Caco-2 (cell line): ENCODE results near the gene SEC61B. TPM values are rescaled to one million over a fixed set of nuclear protein-coding genes. Genes with fewer than 3 reads are reported as not detected.

Experiments
- BruUV-seq: library from RNA; stranded (reverse); fragments of 400-500 nt; replicated peaks from 2 replicates; lab custom pipeline; 2021; lab: Mats Ljungman, UMichigan
- CTCF ChIA-PET: fragments of 300-600 bp; sonication (Branson Sonifier 250); formaldehyde crosslinking; loops from one replicate; lab custom pipeline; 2022; ENCODE audit warnings: antibody characterized with exemption; lab: Charles Lee
- POLR2A ChIA-PET: fragments of 300-600 bp; sonication (Branson Sonifier 250); formaldehyde crosslinking; loops from one replicate; lab custom pipeline; 2022; ENCODE audit warnings: antibody characterized with exemption; lab: Charles Lee
- DNase-seq, 2 experiments: peaks; one replicate each; pipeline versions ENCODE4 v3.0.0 to v3.0.0-alpha.2; 2020 to 2022
- H3K27me3 ChIP-seq: replicated peaks from 2 replicates; pipeline ENCODE4 v1.6.0; 2011; ENCODE audit warnings: low read length; ENCODE audit not compliant: control insufficient read depth, insufficient read depth
- H3K36me3 ChIP-seq: 2 replicates; pipeline ENCODE4 v1.5.1; 2011; ENCODE audit warnings: low read length; ENCODE audit not compliant: control insufficient read depth, insufficient read depth
- H3K4me1 ChIP-seq: fragments of 250-450 bp; sonication (Bioruptor Pico); 2 replicates; pipeline ENCODE4 v1.5.1; 2020; ENCODE audit warnings: mild to moderate bottlenecking
- H3K4me3 ChIP-seq: 2 replicates; pipeline ENCODE4 v1.5.1; 2011; ENCODE audit warnings: low read depth, mild to moderate bottlenecking, control low read depth, low read length
- H3K9me3 ChIP-seq: fragments of 250-450 bp; sonication (Bioruptor Pico); 2 replicates; pipeline ENCODE4 v1.5.1; 2020; ENCODE audit warnings: mild to moderate bottlenecking, moderate library complexity
- H3K27ac Mint-ChIP-seq: one replicate; pipeline ENCODE4 v1.8.0; 2022; ENCODE audit warnings: mixed read lengths; ENCODE audit not compliant: unreplicated experiment
- H3K27me3 Mint-ChIP-seq: one replicate; pipeline ENCODE4 v1.8.0; 2022; ENCODE audit warnings: mixed read lengths; ENCODE audit not compliant: insufficient read depth, unreplicated experiment
- H3K36me3 Mint-ChIP-seq: one replicate; pipeline ENCODE4 v1.8.0; 2022; ENCODE audit warnings: mild to moderate bottlenecking, mixed read lengths; ENCODE audit not compliant: insufficient read depth, unreplicated experiment
- H3K4me1 Mint-ChIP-seq: one replicate; pipeline ENCODE4 v1.8.0; 2022; ENCODE audit warnings: low read depth, mixed read lengths; ENCODE audit not compliant: unreplicated experiment
- H3K4me3 Mint-ChIP-seq: one replicate; pipeline ENCODE4 v1.8.0; 2022; ENCODE audit warnings: mild to moderate bottlenecking, moderate library complexity, mixed read lengths; ENCODE audit not compliant: unreplicated experiment
- H3K9me3 Mint-ChIP-seq: one replicate; pipeline ENCODE4 v1.8.0; 2022; ENCODE audit warnings: mixed read lengths; ENCODE audit not compliant: unreplicated experiment
- intact Hi-C: fragments of 100-400 bp; cut with micrococcal nuclease; formaldehyde crosslinking; loops from one replicate; pipeline ENCODE4 v1.10.0; 2022; ENCODE audit not compliant: unreplicated experiment
- total RNA-seq: library from RNA; stranded (reverse); gene quantifications from 2 replicates; pipeline ENCODE4 v1.2.3, GENCODE V29; 2022
- TF ChIP-seq, protein P1 (sequence below), 2 experiments: fragments of 200-600 bp in 1 of 2; IDR thresholded peaks; 1 replicate in 1 of 2; 2 replicates in 1 of 2; pipeline versions ENCODE4 v1.5.1 to v1.8.0; 2011 to 2022; ENCODE audit warnings: antibody characterized with exemption in 1 of 2, control low read depth in 1 of 2, inconsistent platforms in 1 of 2, low read depth in 1 of 2, low read length in 1 of 2, mild to moderate bottlenecking in 1 of 2, moderate library complexity in 1 of 2; ENCODE audit not compliant: insufficient read depth in 1 of 2, severe bottlenecking in 1 of 2, unreplicated experiment in 1 of 2

Gene SEC61B
- total RNA-seq, 1 experiment from 2014 or later: 170 TPM

DNA sequence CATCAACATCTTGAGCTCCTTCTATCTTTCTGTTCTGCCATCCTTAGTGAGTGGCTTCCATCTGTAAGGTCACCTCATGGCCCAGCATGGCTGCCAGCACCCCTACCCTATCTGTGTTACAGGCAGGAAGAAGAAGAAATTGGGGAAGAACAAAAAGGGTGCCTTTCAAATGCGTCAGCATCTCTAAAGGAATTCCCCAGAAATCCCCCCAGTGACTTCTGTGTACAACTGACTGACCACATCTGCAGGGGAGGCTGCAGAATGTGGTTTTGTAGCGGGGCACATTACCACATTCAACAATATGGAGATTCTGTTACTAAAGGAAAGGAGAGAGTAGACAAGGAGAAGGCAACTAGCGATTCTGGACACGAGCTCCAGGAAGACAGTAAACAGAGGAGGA lies 40.5 kb upstream of the SEC61B start:
- Histone ChIP-seq H3K4me1 (peaks cover 11% of the 10 kb centered on the region), H3K36me3 (no peaks in the 10 kb centered on the region), H3K27me3 (no peaks in the 10 kb centered on the region), H3K9me3 (no peaks in the 10 kb centered on the region), H3K4me3 (no peak overlapping the region)
- TF ChIP-seq, protein P1, sequence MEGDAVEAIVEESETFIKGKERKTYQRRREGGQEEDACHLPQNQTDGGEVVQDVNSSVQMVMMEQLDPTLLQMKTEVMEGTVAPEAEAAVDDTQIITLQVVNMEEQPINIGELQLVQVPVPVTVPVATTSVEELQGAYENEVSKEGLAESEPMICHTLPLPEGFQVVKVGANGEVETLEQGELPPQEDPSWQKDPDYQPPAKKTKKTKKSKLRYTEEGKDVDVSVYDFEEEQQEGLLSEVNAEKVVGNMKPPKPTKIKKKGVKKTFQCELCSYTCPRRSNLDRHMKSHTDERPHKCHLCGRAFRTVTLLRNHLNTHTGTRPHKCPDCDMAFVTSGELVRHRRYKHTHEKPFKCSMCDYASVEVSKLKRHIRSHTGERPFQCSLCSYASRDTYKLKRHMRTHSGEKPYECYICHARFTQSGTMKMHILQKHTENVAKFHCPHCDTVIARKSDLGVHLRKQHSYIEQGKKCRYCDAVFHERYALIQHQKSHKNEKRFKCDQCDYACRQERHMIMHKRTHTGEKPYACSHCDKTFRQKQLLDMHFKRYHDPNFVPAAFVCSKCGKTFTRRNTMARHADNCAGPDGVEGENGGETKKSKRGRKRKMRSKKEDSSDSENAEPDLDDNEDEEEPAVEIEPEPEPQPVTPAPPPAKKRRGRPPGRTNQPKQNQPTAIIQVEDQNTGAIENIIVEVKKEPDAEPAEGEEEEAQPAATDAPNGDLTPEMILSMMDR (IDR thresholded peaks at IDR 0.05; ENCODE audit: insufficient read depth in 1 of 2, low read depth in 1 of 2, low read length in 1 of 2, severe bottlenecking in 1 of 2, unreplicated experiment in 1 of 2): no peak
- Mint-ChIP-seq H3K27ac (no peak overlapping the region), H3K4me3 (no peak overlapping the region), H3K36me3 (no peaks in the 10 kb centered on the region), H3K4me1 (peaks cover 13% of the 10 kb centered on the region), H3K27me3 (peaks cover 3% of the 10 kb centered on the region), H3K9me3 (no peaks in the 10 kb centered on the region)
- no TSS peak for BruUV-seq
- intact Hi-C loops: loop anchor here (5.0 to 10.0 kb wide), 5 partner anchors 41 to 1413 kb away; partner anchors contain the start of genes ALG2, NR4A3 and SEC61B
- CTCF ChIA-PET: no interaction called here
- POLR2A ChIA-PET: no interaction called here
- DNase-seq: no peak

DNA sequence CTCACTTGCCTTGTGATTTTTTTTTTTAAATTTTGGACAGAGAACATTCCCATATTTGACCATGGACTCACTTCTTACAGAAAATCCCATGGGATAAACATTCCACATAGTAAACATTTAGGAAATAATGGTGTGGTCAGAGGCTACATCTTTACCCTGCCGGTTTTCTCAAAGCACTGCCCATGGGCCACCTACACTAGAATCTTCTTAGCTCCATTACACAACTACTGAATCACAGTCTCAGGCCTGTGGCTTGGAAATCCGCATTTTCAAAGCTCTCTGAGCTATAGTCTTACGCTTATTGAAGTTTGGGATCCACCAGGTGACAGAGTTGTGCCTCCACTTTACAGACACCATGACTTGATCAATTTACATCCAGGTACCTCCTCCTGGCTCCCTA lies 39.7 kb upstream of the SEC61B start:
- Mint-ChIP-seq H3K4me3 (no peak overlapping the region), H3K36me3 (no peaks in the 10 kb centered on the region), H3K27me3 (peaks cover 8% of the 10 kb centered on the region), H3K9me3 (no peaks in the 10 kb centered on the region), H3K27ac (no peak overlapping the region), H3K4me1 (peaks cover 9% of the 10 kb centered on the region)
- H3K9me3 ChIP-seq: no peaks in the 10 kb centered on the region
- ChIA-PET CTCF (no interaction called here), POLR2A (no interaction called here)
- no peak for DNase-seq
- no peak overlapping the region for H3K4me3 ChIP-seq
- intact Hi-C loops: loop anchor here (5.0 to 10.0 kb wide), 5 partner anchors 40 to 1412 kb away; partner anchors contain the start of genes ALG2, NR4A3 and SEC61B
- TF ChIP-seq, protein P1 (IDR thresholded peaks at IDR 0.05; ENCODE audit: insufficient read depth in 1 of 2, low read depth in 1 of 2, low read length in 1 of 2, severe bottlenecking in 1 of 2, unreplicated experiment in 1 of 2): no peak
- no peaks in the 10 kb centered on the region for H3K27me3 ChIP-seq
- H3K4me1 ChIP-seq: peaks cover 11% of the 10 kb centered on the region
- no peaks in the 10 kb centered on the region for H3K36me3 ChIP-seq
- BruUV-seq: no TSS peak

DNA sequence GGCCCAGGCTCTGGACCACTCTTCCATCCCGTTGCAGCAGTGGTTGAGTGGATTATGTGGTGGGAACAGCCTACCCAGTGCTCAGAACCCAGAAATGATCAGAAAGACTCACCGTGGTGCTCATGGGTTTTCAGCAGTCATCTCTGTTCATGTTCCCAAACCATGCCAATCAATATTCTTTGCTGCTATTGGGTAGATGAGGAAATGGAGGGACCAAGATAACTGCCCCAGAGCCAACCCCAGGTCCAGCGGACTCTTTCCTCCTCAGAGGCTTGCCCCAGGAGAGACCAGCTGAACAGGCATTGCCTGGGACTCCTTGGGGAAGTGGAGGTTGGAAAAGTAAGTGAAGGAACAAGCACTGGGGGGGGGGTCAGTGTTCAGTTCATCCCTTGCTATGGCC lies 38.5 kb upstream of the SEC61B start:
- POLR2A ChIA-PET: no interaction called here
- intact Hi-C loops: loop anchor here (5.0 to 10.0 kb wide), 5 partner anchors 39 to 1411 kb away; partner anchors contain the start of genes ALG2, NR4A3 and SEC61B
- Histone ChIP-seq H3K4me3 (no peak overlapping the region), H3K27me3 (no peaks in the 10 kb centered on the region), H3K36me3 (no peaks in the 10 kb centered on the region), H3K9me3 (no peaks in the 10 kb centered on the region), H3K4me1 (peaks cover 11% of the 10 kb centered on the region)
- Mint-ChIP-seq H3K27ac (no peak overlapping the region), H3K4me1 (peaks cover 9% of the 10 kb centered on the region), H3K4me3 (no peak overlapping the region), H3K27me3 (peaks cover 12% of the 10 kb centered on the region), H3K9me3 (no peaks in the 10 kb centered on the region), H3K36me3 (no peaks in the 10 kb centered on the region)
- no peak for DNase-seq
- CTCF ChIA-PET: no interaction called here
- no TSS peak for BruUV-seq
- TF ChIP-seq, protein P1 (IDR thresholded peaks at IDR 0.05; ENCODE audit: insufficient read depth in 1 of 2, low read depth in 1 of 2, low read length in 1 of 2, severe bottlenecking in 1 of 2, unreplicated experiment in 1 of 2): no peak
